Omental fat pad (tissue), 4 donors: Measurements from ENCODE around the gene UPP1. TPM values are rescaled to one million over a fixed set of nuclear protein-coding genes. Genes with fewer than 3 reads are reported as not detected.

Experiments
- ATAC-seq: fragments of 150-250 bp; one replicate; pipeline ENCODE4 v1.9.1; 2016; ENCODE audit warnings: mild to moderate bottlenecking, moderate library complexity; ENCODE audit not compliant: low FRiP score
- DNase-seq: peaks from one replicate; pipeline ENCODE4 v3.0.0-alpha.2; 2019; ENCODE audit warnings: low spot score
- total RNA-seq, 4 donors: library from RNA; depleted of rRNA; stranded (reverse); fragments of >200 nt; gene quantifications; one replicate each; pipeline ENCODE4 v1.1.0, GENCODE V29; 2016
- TF ChIP-seq, protein P1 (sequence below), 3 donors: fragments of 450-650 bp; IDR thresholded peaks; one replicate each; pipeline ENCODE4 v1.5.1; 2016 to 2017; ENCODE audit warnings: antibody characterized with exemption in 3 of 3, mild to moderate bottlenecking in 3 of 3, moderate library complexity in 2 of 3

UPP1 gene
- total RNA-seq, 4 donors from 2014 or later, result 26.1 to 114 (median 32.6) TPM

DNA sequence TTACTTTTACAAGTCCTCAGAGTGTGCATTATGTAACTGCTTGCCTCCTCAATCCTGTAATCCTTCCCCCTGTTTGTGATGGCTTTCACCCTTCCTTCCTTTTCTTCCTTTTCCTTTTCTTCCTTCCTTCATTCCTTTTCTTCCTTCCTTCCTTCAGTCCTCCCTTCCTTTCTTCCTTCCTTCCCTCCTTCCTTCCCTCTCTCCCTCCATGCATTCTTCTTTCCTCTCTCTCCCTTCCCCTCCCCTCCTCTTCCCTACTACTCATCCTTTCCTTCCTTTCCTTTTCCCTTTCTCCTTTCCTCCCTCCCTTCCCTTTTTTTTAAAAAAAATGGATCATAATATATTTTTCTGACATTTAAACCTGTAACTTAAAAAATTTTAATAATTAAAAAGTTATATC, 60.0 kb downstream of the UPP1 start:
- TF ChIP-seq, protein P1, sequence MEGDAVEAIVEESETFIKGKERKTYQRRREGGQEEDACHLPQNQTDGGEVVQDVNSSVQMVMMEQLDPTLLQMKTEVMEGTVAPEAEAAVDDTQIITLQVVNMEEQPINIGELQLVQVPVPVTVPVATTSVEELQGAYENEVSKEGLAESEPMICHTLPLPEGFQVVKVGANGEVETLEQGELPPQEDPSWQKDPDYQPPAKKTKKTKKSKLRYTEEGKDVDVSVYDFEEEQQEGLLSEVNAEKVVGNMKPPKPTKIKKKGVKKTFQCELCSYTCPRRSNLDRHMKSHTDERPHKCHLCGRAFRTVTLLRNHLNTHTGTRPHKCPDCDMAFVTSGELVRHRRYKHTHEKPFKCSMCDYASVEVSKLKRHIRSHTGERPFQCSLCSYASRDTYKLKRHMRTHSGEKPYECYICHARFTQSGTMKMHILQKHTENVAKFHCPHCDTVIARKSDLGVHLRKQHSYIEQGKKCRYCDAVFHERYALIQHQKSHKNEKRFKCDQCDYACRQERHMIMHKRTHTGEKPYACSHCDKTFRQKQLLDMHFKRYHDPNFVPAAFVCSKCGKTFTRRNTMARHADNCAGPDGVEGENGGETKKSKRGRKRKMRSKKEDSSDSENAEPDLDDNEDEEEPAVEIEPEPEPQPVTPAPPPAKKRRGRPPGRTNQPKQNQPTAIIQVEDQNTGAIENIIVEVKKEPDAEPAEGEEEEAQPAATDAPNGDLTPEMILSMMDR (IDR thresholded peaks at IDR 0.05), result no peak
- ATAC-seq (no peak), DNase-seq (no peak)

DNA sequence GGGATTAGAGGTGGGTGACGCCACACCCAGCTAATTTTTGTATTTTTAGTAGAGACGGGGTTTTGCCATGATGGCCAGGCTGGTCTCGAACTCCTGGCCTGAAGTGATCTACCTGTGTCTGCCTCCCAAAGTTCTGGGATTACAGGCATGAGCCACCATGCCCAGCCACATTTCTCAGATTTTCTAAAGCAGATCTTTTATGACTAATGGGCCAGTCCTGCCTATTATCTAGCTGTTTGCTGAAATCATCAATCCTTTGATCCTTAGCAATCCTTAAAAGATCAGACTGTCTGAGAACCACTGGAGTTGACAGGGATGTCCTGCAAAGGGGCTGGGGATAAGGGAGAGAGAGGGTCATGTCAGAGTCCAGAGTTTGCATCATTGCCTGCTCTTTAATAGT, 61.0 kb downstream of the UPP1 start:
- TF ChIP-seq, protein P1 (IDR thresholded peaks at IDR 0.05), result no peak
- ATAC-seq, result no peak
- DNase-seq, result no peak

DNA sequence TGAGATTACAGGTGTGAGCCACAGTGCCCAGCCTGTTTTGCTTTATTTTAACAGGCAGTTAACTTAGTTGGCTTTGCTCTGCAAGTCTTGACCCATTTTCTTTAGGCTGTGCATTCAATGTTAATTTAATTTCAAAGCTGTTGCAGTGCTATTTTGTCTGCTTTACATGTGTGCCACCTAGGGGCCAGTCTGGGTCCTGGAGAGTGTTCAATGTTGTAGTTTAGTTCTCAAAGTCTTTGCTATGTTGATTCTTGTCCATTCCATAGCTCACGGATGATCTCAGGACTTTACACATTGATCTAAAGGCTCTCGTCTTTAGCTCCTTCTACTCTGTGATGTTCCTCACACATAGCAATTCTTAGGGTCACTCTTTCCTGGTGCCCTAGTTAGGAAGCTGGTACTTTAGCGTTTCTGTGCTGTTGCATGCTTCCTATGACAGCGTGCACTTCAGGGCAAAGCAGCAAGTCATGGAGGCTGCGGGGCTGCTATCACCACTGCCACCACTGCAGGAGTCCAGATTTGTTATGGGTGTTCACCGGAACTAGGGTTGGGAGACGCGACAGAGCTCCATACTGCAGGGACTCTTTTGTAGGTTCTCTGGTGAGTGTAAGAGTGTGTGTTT, 65.8 kb downstream of the UPP1 start:
- DNase-seq, result no peak
- no peak for ATAC-seq
- TF ChIP-seq, protein P1 (IDR thresholded peaks at IDR 0.05), result peak in 1 of 3 donors; percentile 1

Other genes with a start within 250 kb of the UPP1 start
- gene PKD1L1, start 140.8 kb upstream of the UPP1 start, total RNA-seq, result 10 to 100 TPM in 1 of 4 donors, 1 to 10 TPM in 1, under 1 TPM in 2; 0.38 to 81.7 (median 0.82) TPM
- 10 to 100 TPM; 21.7 to 43.0 (median 32.2) TPM for gene HUS1, start 109.7 kb upstream of the UPP1 start, total RNA-seq
- gene SUN3, start 60.2 kb upstream of the UPP1 start, total RNA-seq, result not detected
- gene C7orf57, start 53.7 kb upstream of the UPP1 start, total RNA-seq, result under 1 TPM in 1 of 4 donors, not detected in 3; 0.24 TPM
- under 1 TPM in 3 of 4 donors, not detected in 1; 0.13 to 0.37 (median 0.16) TPM for gene ABCA13, start 82.2 kb downstream of the UPP1 start, total RNA-seq